Endometrium (tissue), 2 donors: ENCODE results near the gene MKKS.

Source experiments
- FAIRE-seq: peaks from 2 replicates; lab custom pipeline; 2012; peaks lifted over from hg19 to GRCh38; lab: Jason Lieb, UNC
- donor health status: control.
- donor health status: control.

Gene MKKS

GRCh38 chr20:10368702-10369041, 65.3 kb downstream of the MKKS start:
- no peak for FAIRE-seq

DNA sequence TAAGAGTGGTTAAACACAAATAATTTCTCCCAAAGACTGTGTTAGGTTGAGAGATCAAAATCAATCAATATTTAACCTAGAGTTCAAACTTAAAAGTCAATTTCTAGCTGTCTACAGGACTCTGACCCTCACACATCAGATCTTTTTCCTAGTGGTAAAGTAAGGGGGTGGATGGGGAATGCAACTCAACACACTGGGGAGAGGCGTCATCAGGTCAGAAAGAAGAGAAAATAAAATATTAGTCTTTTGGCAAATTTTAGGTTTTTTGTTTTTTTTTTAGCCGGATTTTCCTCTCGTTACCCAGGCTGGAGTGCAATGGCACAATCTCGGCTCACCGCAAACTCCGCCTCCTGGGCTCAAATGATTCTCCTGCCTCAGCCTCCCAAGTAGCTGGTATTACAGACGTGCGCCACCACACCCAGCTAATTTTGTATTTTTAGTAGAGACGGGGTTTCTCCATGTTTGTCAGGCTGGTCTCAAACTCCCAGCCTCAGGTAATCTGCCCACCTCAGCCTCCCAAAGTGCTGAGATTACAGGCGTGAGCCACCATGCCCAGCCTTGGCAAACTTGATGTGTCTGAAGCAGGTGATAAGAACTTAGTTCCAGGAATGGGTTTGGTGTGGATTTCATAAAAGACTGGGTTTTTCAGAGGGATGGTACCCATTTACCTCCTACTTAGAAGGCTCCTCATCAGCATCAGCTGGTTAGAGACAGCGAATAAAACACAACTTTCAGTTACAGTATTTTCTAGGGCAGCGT, 65.9 kb downstream of the MKKS start:
- no peak for FAIRE-seq

DNA sequence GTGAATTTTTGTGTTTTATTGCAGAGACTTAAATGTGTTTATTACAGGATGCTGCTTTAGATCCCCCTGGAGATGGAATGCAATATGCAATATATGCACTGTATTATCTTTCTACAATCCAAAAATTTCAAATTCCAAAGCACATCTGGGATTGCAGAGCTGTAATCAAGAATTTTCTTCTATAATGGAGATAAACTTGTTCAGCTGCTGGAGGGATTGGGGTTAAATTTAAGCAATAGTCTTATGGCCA, 66.4 kb downstream of the MKKS start:
- no peak for FAIRE-seq

DNA sequence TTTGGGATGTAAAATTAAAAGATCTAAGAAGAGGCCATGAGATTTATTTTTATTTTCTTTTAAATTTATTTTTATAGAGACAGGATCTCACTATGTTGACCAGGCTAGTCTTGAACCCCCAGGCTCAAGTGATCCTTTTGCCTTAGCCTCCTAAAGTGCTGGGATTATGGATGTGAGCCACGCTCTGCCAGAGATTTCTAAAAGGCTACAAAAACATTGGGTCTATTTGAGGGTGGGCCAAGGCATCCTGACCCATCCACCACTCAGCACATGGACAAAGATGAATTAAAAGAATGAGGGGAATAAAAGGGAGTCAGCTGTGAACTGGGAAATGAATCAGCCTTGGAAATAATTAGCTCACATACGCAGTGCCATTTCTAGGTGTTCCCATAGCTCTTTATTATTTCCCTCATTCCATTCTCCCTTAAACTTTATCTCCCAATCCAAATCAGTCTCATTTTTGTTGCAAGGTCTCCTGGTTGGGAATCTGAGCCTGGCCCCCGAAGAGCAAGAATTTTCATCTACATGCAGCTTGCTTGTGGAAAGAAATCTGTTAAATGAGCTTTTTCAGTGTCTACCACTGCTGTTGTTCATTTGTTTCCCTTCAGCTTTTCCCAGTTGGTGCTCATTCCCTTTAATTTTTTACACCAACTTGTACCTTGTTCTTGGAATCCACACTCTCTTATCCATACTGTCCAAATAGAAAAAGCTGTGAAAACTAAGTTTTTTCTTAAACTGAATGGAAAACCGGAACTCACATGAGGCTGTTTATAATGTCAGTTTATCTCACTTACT, 66.9 kb downstream of the MKKS start:
- no peak for FAIRE-seq

- no peak for FAIRE-seq
Observed at GRCh38 chr20:10362674-10363073, 71.3 kb downstream of the MKKS start.

GRCh38 chr20:10360878-10361277, 73.1 kb downstream of the MKKS start:
- no peak for FAIRE-seq

- FAIRE-seq: no peak
Observed at GRCh38 chr20:10359621-10360040, 74.4 kb downstream of the MKKS start.

DNA sequence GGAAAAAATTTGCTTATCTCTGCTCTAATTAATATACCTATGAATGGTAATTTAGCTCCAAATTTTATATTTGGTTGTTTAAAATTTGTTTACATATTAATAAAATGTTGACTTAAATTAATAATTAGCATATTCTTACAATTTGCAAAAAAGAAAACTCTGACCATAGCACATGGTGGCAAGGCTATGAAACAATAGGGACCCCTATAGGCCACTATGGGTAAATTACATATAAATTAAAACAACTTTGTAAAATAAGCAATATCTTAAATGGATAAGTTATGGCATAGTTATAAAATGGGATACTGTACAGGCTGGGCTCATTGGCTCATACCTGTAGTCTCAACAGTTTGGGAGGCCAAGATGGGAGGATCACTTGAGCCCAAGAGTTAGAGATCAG, 76.0 kb downstream of the MKKS start:
- FAIRE-seq: no peak

DNA sequence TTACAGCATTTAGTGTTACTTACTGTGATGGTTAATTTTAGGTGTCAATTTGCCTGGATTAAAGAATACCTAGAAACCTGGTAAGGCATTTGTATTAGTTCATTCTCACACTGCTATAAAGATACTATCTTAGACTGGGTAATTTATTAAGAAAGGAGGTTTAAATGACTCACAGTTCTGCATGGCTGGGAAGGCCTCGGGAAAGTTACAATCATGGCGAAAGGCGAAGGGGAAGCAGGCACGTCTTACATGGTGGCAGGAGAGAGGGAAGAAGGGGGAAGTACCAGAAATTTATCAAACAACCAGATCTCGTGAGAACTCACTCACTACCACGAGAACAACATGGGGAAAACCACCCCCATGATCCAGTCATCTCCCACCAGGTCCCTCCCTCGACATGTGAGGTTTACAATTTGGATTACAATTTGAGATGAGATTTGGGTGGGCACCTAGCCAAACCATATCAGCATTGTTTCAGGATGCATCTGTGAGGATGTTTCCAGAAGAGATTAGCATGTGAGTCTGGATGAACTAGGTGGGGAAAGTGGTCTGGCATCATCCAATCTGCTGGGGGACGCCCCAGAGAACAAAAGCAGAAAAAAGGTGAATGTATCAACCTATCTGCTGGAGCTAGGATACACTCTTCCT, 76.8 kb downstream of the MKKS start:
- no peak for FAIRE-seq

GRCh38 chr20:10356628-10357027, 77.4 kb downstream of the MKKS start:
- no peak for FAIRE-seq

GRCh38 chr20:10352934-10353824, 80.8 kb downstream of the MKKS start:
- peak; percentile 81 for FAIRE-seq
